ENCODE measurements around the gene DDR2.

Gene DDR2

DNA sequence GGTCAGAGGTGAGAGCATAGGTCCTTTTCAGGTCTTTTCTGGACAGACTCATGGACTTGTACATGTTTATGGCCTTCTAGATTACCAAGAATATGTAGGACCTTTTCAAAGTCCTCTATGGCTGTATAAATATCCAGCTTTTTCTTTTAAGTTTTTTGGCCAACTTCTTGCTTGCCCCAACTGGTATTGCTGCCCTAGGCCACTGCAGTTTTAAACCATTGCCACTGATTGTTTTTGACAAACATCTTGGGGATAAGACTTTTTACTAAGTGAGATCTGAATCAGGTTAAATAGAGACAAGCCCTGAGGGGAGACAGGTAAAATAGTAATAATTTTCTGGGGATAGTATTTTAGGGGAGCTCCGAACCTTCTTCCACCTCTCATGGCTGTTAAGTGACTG is 14.8 kb upstream of the DDR2 start:
- TF ChIP-seq ESRRG (CRISPR knock-in tag; IDR thresholded peaks at IDR 0.05) = no peak
- no peak for TF ChIP-seq TOX (CRISPR knock-in tag; IDR thresholded peaks at IDR 0.05; ENCODE audit: borderline replicate concordance)
- TF ChIP-seq PPARA (CRISPR knock-in tag; IDR thresholded peaks at IDR 0.05; ENCODE audit: borderline replicate concordance) = no peak
- no peak for TF ChIP-seq PATZ1 (CRISPR knock-in tag; IDR thresholded peaks at IDR 0.05; ENCODE audit: borderline replicate concordance)
- no peak for TF ChIP-seq RARB (CRISPR knock-in tag; IDR thresholded peaks at IDR 0.05)
- TF ChIP-seq, protein P1, sequence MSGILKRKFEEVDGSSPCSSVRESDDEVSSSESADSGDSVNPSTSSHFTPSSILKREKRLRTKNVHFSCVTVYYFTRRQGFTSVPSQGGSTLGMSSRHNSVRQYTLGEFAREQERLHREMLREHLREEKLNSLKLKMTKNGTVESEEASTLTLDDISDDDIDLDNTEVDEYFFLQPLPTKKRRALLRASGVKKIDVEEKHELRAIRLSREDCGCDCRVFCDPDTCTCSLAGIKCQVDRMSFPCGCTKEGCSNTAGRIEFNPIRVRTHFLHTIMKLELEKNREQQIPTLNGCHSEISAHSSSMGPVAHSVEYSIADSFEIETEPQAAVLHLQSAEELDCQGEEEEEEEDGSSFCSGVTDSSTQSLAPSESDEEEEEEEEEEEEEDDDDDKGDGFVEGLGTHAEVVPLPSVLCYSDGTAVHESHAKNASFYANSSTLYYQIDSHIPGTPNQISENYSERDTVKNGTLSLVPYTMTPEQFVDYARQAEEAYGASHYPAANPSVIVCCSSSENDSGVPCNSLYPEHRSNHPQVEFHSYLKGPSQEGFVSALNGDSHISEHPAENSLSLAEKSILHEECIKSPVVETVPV (CRISPR knock-in tag; IDR thresholded peaks at IDR 0.05) = no peak
- no peak for TF ChIP-seq ZNF565 (CRISPR knock-in tag; conservative IDR thresholded peaks at IDR 0.05; ENCODE audit: low read depth)
- TF ChIP-seq TCF4 (CRISPR knock-in tag; IDR thresholded peaks at IDR 0.05; ENCODE audit: borderline replicate concordance) = no peak
- TF ChIP-seq ZFP3 (CRISPR knock-in tag; IDR thresholded peaks at IDR 0.05) = no peak
- no peak for TF ChIP-seq GLIS3 (CRISPR knock-in tag; IDR thresholded peaks at IDR 0.05)

DNA sequence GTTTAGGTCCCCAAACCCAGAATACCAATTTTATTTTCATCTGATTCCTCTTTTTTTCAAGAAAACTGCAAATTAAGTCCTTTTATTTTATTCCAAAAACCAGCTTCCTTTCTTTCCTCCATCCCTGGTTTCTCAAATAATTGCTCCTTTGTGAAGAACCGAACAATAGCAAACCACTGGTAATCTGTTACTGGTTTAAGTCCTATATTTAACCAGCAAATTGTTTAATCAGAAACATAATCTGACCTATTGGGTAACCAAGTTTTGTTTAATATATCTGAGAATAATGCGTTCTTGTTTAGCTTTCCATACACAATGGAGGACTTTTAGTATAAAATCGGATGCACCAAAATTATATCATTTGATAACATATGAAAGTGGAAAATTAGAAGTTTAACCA is 13.2 kb upstream of the DDR2 start:
- no peak for TF ChIP-seq PPARA (CRISPR knock-in tag; IDR thresholded peaks at IDR 0.05; ENCODE audit: borderline replicate concordance)
- TF ChIP-seq PATZ1 (CRISPR knock-in tag; IDR thresholded peaks at IDR 0.05; ENCODE audit: borderline replicate concordance) = no peak
- TF ChIP-seq CSDC2 (CRISPR knock-in tag; IDR thresholded peaks at IDR 0.05) = no peak
- no peak for TF ChIP-seq ZNF8 (CRISPR knock-in tag; IDR thresholded peaks at IDR 0.05)
- TF ChIP-seq OSR1 (CRISPR knock-in tag; IDR thresholded peaks at IDR 0.05) = no peak
- TF ChIP-seq ARNTL (CRISPR knock-in tag; IDR thresholded peaks at IDR 0.05; ENCODE audit: borderline replicate concordance, low read depth) = no peak
- no peak for TF ChIP-seq ESRRG (CRISPR knock-in tag; IDR thresholded peaks at IDR 0.05)
- TF ChIP-seq TOX (CRISPR knock-in tag; IDR thresholded peaks at IDR 0.05; ENCODE audit: borderline replicate concordance) = no peak
- no peak for TF ChIP-seq RARB (CRISPR knock-in tag; IDR thresholded peaks at IDR 0.05)
- no peak for TF ChIP-seq ISL1 (CRISPR knock-in tag; IDR thresholded peaks at IDR 0.05)
- no peak for TF ChIP-seq ZNF70 (CRISPR knock-in tag; IDR thresholded peaks at IDR 0.05)
- no peak for TF ChIP-seq CREB5 (CRISPR knock-in tag; IDR thresholded peaks at IDR 0.05; ENCODE audit: low read depth)
- TF ChIP-seq ZFP30 (CRISPR knock-in tag; IDR thresholded peaks at IDR 0.05) = no peak
- TF ChIP-seq ZC3H10 (CRISPR knock-in tag; IDR thresholded peaks at IDR 0.05) = no peak
- TF ChIP-seq ZNF565 (CRISPR knock-in tag; conservative IDR thresholded peaks at IDR 0.05; ENCODE audit: low read depth) = no peak
- TF ChIP-seq GLIS3 (CRISPR knock-in tag; IDR thresholded peaks at IDR 0.05) = no peak
- TF ChIP-seq TCF4 (CRISPR knock-in tag; IDR thresholded peaks at IDR 0.05; ENCODE audit: borderline replicate concordance) = no peak
- TF ChIP-seq BACH2 (CRISPR knock-in tag; IDR thresholded peaks at IDR 0.05; ENCODE audit: borderline replicate concordance) = no peak
- ATAC-seq = no peak

More for the DNA sequence above, 14.8 kb upstream of the DDR2 start:
- ATAC-seq = no peak

DNA sequence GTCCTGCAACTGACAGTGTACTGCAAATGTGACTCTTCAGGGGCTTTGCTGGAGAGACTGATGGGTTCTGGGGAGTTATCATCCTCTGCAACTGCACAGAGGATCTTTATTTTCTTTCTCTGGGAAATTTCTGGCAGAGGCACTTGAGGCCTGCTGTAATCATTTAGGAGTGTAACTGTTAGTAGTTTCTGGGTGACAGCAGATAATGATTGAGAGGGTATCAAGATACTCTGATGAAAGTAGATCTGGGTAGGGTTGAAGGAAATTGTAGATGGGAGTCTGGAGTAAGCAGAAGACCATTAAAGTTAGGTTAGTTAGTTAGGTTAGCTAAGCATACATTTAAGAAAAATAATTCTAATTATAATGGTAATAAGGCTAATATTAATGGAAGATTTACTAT is 11.0 kb upstream of the DDR2 start:
- no peak for ATAC-seq
- no peak for TF ChIP-seq GLIS3 (CRISPR knock-in tag; IDR thresholded peaks at IDR 0.05)
- no peak for TF ChIP-seq TOX (CRISPR knock-in tag; IDR thresholded peaks at IDR 0.05; ENCODE audit: borderline replicate concordance)
- no peak for TF ChIP-seq ESRRG (CRISPR knock-in tag; IDR thresholded peaks at IDR 0.05)
- no peak for TF ChIP-seq ZNF565 (CRISPR knock-in tag; conservative IDR thresholded peaks at IDR 0.05; ENCODE audit: low read depth)
- TF ChIP-seq, protein P1 (CRISPR knock-in tag; IDR thresholded peaks at IDR 0.05) = no peak
- TF ChIP-seq ZNF70 (CRISPR knock-in tag; IDR thresholded peaks at IDR 0.05) = no peak
- no peak for TF ChIP-seq ARNTL (CRISPR knock-in tag; IDR thresholded peaks at IDR 0.05; ENCODE audit: borderline replicate concordance, low read depth)
- TF ChIP-seq SNAI2 (CRISPR knock-in tag; IDR thresholded peaks at IDR 0.05) = no peak
- no peak for TF ChIP-seq ISL1 (CRISPR knock-in tag; IDR thresholded peaks at IDR 0.05)
- no peak for TF ChIP-seq CREB5 (CRISPR knock-in tag; IDR thresholded peaks at IDR 0.05; ENCODE audit: low read depth)
- TF ChIP-seq, protein P2, sequence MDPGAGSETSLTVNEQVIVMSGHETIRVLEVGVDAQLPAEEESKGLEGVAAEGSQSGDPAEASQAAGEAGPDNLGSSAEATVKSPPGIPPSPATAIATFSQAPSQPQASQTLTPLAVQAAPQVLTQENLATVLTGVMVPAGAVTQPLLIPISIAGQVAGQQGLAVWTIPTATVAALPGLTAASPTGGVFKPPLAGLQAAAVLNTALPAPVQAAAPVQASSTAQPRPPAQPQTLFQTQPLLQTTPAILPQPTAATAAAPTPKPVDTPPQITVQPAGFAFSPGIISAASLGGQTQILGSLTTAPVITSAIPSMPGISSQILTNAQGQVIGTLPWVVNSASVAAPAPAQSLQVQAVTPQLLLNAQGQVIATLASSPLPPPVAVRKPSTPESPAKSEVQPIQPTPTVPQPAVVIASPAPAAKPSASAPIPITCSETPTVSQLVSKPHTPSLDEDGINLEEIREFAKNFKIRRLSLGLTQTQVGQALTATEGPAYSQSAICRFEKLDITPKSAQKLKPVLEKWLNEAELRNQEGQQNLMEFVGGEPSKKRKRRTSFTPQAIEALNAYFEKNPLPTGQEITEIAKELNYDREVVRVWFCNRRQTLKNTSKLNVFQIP (CRISPR knock-in tag; IDR thresholded peaks at IDR 0.05; ENCODE audit: borderline replicate concordance, low read depth) = no peak
- no peak for TF ChIP-seq OSR1 (CRISPR knock-in tag; IDR thresholded peaks at IDR 0.05)
- TF ChIP-seq ZFP30 (CRISPR knock-in tag; IDR thresholded peaks at IDR 0.05) = no peak
- TF ChIP-seq PATZ1 (CRISPR knock-in tag; IDR thresholded peaks at IDR 0.05; ENCODE audit: borderline replicate concordance) = no peak

Measured in SK-N-SH treated with all-trans-retinoic acid at 6 μM for 48 hours (cell line).